Panc1 (cell line): ENCODE measurements around the gene ING1. TPM values are rescaled to one million over a fixed set of nuclear protein-coding genes. Genes with fewer than 3 reads are reported as not detected.

Experiments
- ATAC-seq: fragments of 200-7000 bp; cut with Tn5 transposase; 2 replicates; pipeline ENCODE4 v1.9.1; 2020; ENCODE audit warnings: mild to moderate bottlenecking, moderate library complexity
- BruUV-seq: library from RNA; stranded (reverse); fragments of 400-500 nt; replicated peaks from 2 replicates; lab custom pipeline; 2021; lab: Mats Ljungman, UMichigan
- CTCF ChIA-PET: fragments of 300-600 bp; sonication (Branson Sonifier 250); formaldehyde crosslinking; loops from one replicate; lab custom pipeline; 2022; ENCODE audit warnings: antibody characterized with exemption; lab: Charles Lee
- POLR2A ChIA-PET: fragments of 300-600 bp; sonication (Branson Sonifier 250); formaldehyde crosslinking; loops from one replicate; lab custom pipeline; 2022; ENCODE audit warnings: antibody characterized with exemption; lab: Charles Lee
- DNase-seq: peaks from one replicate; pipeline ENCODE4 v3.0.0-alpha.2; 2010; ENCODE audit warnings: low read depth, low spot score
- H3K27ac ChIP-seq: 2 replicates; pipeline ENCODE4 v1.5.1; 2011; ENCODE audit warnings: mild to moderate bottlenecking, low read length, inconsistent platforms
- H3K27me3 ChIP-seq: fragments of 200-500 bp; sonication (Bioruptor generic); 2 replicates; pipeline ENCODE4 v1.6.0; 2014; ENCODE audit warnings: low read length, inconsistent platforms; ENCODE audit not compliant: control insufficient read depth, insufficient read depth
- H3K36me3 ChIP-seq: fragments of 200-500 bp; sonication (Bioruptor generic); 2 replicates; pipeline ENCODE4 v1.5.1; 2014; ENCODE audit warnings: inconsistent platforms, mild to moderate bottlenecking, low read length, moderate library complexity; ENCODE audit not compliant: control insufficient read depth, insufficient read depth
- H3K4me1 ChIP-seq: 2 replicates; pipeline ENCODE4 v1.5.1; 2011; ENCODE audit warnings: inconsistent platforms, mild to moderate bottlenecking, low read length, moderate library complexity; ENCODE audit not compliant: control insufficient read depth, insufficient read depth
- H3K4me3 ChIP-seq, 2 experiments: 2 replicates each; pipeline ENCODE4 v1.5.1; 2011 to 2012; ENCODE audit warnings: low read depth in 2 of 2, low read length in 2 of 2, mild to moderate bottlenecking in 2 of 2, inconsistent platforms in 1 of 2, moderate library complexity in 1 of 2
- H3K9me3 ChIP-seq: fragments of 200-500 bp; sonication (Bioruptor generic); 2 replicates; pipeline ENCODE4 v1.5.1; 2014; ENCODE audit warnings: low read depth, mild to moderate bottlenecking, inconsistent platforms, low read length, moderate library complexity; ENCODE audit not compliant: control insufficient read depth, insufficient read depth
- CTCF ChIP-seq: fragments of 450-650 bp; IDR thresholded peaks from 2 replicates; pipeline ENCODE4 v1.5.1; 2017; ENCODE audit warnings: mild to moderate bottlenecking
- POLR2AphosphoS5 ChIP-seq: IDR thresholded peaks from 2 replicates; pipeline ENCODE4 v1.6.1; 2012; ENCODE audit warnings: mild to moderate bottlenecking, low read depth, low read length, moderate library complexity
- REST ChIP-seq, 2 experiments: IDR thresholded peaks; 2 replicates each; pipeline ENCODE4 v1.6.1; 2011 to 2012; ENCODE audit warnings: low read depth in 2 of 2, control low read depth in 1 of 2, low read length in 1 of 2, mild to moderate bottlenecking in 1 of 2, moderate library complexity in 1 of 2; ENCODE audit not compliant: insufficient read depth in 1 of 2
- SIN3A ChIP-seq: IDR thresholded peaks from 2 replicates; pipeline ENCODE4 v1.6.1; 2012; ENCODE audit warnings: low read depth, mild to moderate bottlenecking, low read length, moderate library complexity, borderline replicate concordance; ENCODE audit not compliant: insufficient read depth
- TCF7L2 ChIP-seq: IDR thresholded peaks from 2 replicates; pipeline ENCODE4 v1.6.1; 2011; ENCODE audit warnings: mild to moderate bottlenecking, low read depth, low read length, inconsistent platforms
- in situ Hi-C: cut with HindIII; loops from 2 replicates; pipeline ENCODE4 v1.10.0; 2016; ENCODE audit warnings: low sequenced_read_pairs, low pct_unique_long_range_greater_than_20kb
- intact Hi-C: fragments of 100-400 bp; cut with micrococcal nuclease; formaldehyde crosslinking; loops from one replicate; pipeline ENCODE4 v1.10.0; 2022; ENCODE audit not compliant: unreplicated experiment
- total RNA-seq: library from RNA; stranded (reverse); gene quantifications from one replicate; pipeline ENCODE4 v1.2.1, GENCODE V29; 2021; ENCODE audit not compliant: unreplicated experiment

The ING1 gene
- total RNA-seq, 1 experiment from 2014 or later = 9.2 TPM

- DNase-seq = no peak
- CTCF ChIA-PET = no interaction called here
- no peak for TF ChIP-seq REST (IDR thresholded peaks at IDR 0.05; ENCODE audit: insufficient read depth in 1 of 2, low read depth in 2 of 2, low read length in 1 of 2)
- no peak for TF ChIP-seq CTCF
- no peak for TF ChIP-seq TCF7L2
- TF ChIP-seq SIN3A = no peak
- TF ChIP-seq POLR2AphosphoS5 = no peak
These were observed 55.6 kb downstream of the ING1 start for GRCh38 chr13:110769097-110769496.

GRCh38 chr13:110770678-110771077 is 57.2 kb downstream of the ING1 start:
- Histone ChIP-seq H3K4me3 (no peak overlapping the region), H3K4me1 (no peaks in the 10 kb centered on the region), H3K9me3 (no peaks in the 10 kb centered on the region), H3K27ac (no peak overlapping the region), H3K36me3 (no peaks in the 10 kb centered on the region), H3K27me3 (no peaks in the 10 kb centered on the region)
- in situ Hi-C loops (no loop called here), intact Hi-C loops (no loop called here)
- ATAC-seq (no peak), DNase-seq (no peak)
- TF ChIP-seq REST (IDR thresholded peaks at IDR 0.05; ENCODE audit: insufficient read depth in 1 of 2, low read depth in 2 of 2, low read length in 1 of 2) (no peak), POLR2AphosphoS5 (no peak), TCF7L2 (no peak), SIN3A (no peak), CTCF (no peak)
- POLR2A ChIA-PET = interaction anchor here (0.7 kb wide), 1 partner anchor 210 kb away, joined by 3 read pairs; no protein-coding TSS in a partner anchor
- CTCF ChIA-PET = no interaction called here
- no TSS peak for BruUV-seq

More at GRCh38 chr13:110769097-110769496, 55.6 kb downstream of the ING1 start:
- no peak overlapping the region for H3K27ac ChIP-seq
- no peaks in the 10 kb centered on the region for H3K4me1 ChIP-seq
- H3K9me3 ChIP-seq = no peaks in the 10 kb centered on the region
- H3K36me3 ChIP-seq = no peaks in the 10 kb centered on the region
- no peaks in the 10 kb centered on the region for H3K27me3 ChIP-seq
- intact Hi-C loops (no loop called here), in situ Hi-C loops (no loop called here)
- H3K4me3 ChIP-seq = no peak overlapping the region
- no peak for ATAC-seq
- BruUV-seq = no TSS peak
- POLR2A ChIA-PET = no interaction called here
